HG02973 (cell line): ENCODE results near the gene COL4A4.
A peak's percentile ranks its signal among the peaks of the same experiment; 100 is the strongest.

ENCODE experiments used
- ATAC-seq: cut with Tn5 transposase; IDR thresholded peaks from one replicate; pipeline ENCODE4 v1.9.1; 2021; ENCODE audit warnings: moderate library complexity; ENCODE audit not compliant: unreplicated experiment

The COL4A4 gene

DNA sequence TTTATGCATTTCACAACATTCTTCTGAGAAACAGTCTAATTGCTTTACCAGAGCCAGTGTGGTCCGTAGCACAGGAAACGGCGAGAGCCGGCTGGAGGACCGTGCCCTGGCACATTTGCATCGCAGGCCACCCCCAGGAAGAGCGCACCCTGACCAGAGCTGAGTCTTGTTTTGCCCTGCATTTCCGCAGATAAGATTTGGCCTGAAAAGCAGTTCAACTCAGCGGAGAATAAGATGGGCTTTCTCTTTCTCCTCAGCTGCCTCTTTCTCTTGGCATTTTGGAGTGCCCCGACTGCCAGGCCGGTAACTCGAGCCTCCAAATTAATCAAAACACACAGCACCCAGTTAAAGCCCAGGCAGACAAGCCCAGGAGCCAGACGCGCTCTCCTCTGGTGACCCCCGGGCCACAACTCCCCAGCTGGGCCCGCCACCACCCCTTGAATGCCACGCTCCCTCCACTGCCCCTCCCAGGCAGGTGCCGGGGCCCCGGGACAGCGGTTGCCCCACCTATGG is 464 bp downstream of the COL4A4 start:
- ATAC-seq, result peak; percentile 50

DNA sequence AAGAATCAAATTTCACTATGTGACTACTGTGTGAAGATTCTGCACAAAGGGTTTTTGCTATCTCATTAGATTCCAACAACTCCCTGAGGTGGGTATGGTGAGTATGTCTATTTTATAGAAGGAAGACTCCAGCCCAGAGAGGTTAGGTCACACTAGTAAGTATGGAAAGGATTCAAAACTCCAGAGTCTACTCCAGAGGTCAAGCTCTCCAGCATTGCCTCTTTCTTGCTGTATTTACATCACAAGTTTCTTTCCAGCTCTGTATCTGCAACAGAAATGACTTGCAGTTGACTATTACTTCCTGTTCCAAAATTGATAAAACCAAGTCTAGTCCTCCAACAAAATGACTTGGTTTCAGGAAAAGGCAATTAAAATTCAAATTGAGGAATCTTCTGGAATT is 2.1 kb downstream of the COL4A4 start:
- no peak for ATAC-seq

- ATAC-seq, result no peak
Measured at GRCh38 chr2:227160164-227160563, 3.8 kb downstream of the COL4A4 start.

GRCh38 chr2:227154986-227155774 is 8.8 kb downstream of the COL4A4 start:
- no peak for ATAC-seq

DNA sequence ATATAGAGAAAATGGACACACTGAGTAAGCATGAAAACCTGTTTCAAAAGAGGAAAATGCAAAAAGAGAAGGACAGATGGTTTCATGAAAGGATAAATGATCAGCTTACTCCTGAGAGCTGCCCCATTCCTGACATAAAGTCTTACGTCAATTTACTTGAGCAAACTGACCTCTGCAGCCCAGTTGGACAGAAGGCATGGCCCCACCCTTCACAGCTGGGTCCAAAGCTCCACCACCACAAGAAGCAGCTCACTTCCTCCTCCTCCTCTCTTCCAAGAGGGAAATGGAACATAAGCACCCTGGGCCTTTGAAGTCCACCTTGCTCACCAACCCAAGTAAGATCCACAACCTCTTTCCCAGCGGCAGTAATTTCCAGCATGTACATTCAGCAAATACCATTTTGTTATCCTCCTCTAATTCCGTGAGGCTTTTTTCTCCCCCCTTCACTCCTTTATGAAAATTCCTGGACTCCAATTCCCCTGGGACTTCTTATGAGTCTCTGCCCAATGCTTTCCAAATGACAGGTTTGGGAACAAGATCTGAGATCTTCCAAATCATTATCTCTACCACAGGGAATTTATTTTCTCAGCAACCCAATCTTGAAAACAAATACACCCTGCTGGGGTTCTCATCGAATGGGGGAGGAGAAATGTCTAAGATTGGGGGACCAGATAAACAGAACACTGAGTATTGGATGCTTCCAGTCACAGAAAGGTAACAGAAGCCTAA is 10.1 kb downstream of the COL4A4 start:
- no peak for ATAC-seq

- no peak for ATAC-seq
Measured at GRCh38 chr2:227153307-227153706, 10.7 kb downstream of the COL4A4 start.

DNA sequence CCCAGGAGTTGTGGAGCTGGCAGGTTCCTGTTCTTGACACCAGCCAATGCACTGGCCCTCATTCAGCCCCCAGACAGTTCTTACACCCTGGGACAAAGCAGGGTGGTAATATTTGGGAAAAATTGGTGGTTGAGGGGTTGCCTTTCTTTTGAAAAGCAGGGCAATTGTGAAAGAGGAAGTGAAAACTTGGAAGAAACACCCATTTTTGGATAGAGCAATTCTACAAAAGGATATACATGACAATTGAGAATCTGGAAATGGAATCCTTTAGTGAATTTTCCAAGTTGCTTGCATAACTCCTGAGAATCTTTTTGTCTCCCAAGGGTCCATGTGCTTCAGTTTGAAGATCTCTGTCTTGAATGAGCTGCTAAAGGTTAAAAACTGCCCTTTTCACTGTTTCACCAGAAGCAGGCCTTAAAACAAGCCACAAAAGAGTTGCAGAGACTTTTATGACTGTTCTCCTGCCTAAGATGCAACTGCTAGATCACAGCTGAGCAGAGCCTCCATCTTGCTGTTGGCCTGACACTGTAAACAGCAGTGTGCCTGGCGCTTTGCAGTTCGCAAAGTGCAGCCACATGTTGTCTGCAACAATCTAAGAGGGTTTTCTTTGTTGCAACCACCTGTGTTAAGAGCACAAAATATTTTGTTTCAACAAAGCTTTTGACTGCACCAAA is 11.8 kb downstream of the COL4A4 start:
- ATAC-seq, result no peak

GRCh38 chr2:227150222-227150936 is 13.6 kb downstream of the COL4A4 start:
- ATAC-seq, result no peak

DNA sequence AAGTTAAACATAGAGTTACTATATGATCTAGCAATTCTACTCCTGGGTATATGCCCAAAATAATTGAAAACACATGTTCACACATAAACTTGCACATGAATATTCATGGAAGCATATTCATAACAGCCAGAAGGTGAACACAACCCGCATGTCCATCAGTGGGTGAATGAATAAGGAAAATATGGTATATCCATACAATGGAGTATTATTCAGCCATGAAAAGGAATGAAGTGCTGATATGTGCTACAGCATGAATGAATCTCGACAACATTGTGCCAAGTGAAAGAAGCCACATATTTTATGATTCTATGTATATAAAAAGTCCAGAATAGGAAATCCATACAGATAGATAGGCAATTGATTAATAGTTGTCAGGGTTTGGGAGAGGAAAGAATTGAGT is 15.9 kb downstream of the COL4A4 start:
- ATAC-seq, result no peak

- no peak for ATAC-seq
Measured at GRCh38 chr2:227147023-227147422, 17.0 kb downstream of the COL4A4 start.

DNA sequence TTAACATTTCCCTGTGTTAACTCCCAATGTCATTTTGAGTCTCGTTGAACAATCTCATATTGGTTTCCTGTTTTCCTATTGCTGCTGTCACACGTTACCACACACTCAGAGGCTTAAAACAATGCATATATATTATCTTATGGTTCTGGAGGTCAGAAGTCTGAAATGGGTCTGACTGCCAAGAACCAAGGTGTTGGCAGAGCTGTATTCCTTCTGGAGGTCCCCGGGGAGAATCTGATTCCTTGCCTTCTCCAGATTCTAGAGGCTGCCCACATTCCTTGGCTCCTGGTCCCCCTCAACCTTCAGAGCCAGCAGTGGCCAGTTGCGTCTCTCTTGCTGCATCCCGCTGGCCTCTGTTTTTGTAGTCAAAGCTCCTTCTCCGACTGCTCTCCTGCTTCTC is 17.5 kb downstream of the COL4A4 start:
- no peak for ATAC-seq

DNA sequence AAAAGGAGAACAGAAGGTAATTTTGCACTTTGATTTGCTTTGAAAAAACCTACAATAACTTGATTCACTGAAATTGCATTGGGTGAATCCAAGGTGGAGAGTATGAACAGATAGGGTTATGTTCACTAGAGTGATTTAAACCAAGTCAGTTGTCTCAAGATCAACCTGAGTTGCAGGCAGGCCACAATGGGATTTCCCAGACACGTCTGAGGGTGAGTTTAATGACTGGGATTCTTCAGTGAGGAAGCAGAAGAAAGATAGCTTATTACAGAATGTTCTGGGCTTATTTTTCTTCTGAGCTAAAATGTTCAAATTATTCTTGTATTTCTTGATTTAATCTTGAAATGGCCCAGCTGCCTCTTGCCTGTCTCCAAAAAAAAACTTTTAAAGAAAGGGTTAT is 20.1 kb downstream of the COL4A4 start:
- no peak for ATAC-seq

DNA sequence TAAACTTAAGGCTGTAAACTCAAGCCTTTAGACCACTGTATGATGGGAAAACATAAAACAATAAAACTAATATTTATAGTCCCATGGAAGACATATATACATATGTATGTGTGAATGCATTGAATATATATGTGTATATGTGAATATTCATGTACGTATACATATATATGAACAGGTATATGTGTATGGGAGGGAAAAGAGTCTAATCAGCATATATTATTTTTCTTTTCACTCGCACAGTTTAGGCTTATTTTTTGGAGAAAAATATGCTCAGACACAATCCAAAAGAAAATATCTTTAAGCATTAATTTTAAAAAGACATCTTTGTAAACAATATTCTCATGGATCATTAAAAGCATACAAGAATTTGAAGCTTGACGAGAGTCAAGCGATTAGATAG is 22.7 kb downstream of the COL4A4 start:
- no peak for ATAC-seq

- no peak for ATAC-seq
Measured at GRCh38 chr2:227134591-227134990, 29.4 kb downstream of the COL4A4 start.

DNA sequence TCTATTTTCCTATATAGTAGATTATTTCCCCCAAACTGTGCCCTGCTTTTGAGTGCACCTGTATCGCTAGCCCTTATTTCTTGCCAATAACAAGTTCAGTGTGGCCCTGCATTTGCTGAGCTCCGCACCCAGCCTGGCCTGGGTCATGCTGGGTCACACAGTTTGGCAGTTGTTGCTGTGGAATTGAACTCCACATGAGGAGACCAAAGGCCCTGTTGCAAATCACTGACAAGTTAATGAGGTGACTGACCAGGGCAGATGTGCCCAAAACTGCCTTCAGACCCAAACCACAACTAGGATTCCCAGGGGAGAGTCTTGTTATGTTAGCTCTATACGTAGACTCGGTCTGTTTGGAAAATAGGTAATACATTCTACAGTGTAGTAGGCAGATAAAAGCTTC is 31.0 kb downstream of the COL4A4 start:
- no peak for ATAC-seq

GRCh38 chr2:227130636-227131035 is 33.4 kb downstream of the COL4A4 start:
- ATAC-seq, result no peak

GRCh38 chr2:227127201-227127600 is 36.8 kb downstream of the COL4A4 start:
- no peak for ATAC-seq

DNA sequence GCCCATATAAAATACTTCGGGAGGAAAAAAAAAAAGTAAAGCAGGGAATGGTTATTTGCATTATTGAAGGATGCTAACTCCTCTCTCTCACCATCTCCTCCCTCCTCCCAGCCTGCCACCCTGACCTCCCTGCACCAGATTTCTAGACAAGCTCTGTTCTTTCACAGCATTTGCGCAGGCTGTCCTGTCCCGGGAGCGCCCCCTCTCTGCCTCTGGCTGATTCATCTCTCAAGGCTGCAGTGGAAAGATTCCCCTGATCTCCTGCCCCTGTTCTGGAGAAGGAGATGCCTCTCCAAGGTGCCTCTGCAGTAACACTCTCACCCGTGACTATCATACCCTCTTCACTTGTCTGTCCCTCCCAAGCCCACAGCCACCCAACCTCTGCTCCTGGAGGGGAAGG is 38.5 kb downstream of the COL4A4 start:
- ATAC-seq, result no peak

- ATAC-seq, result no peak
Measured at GRCh38 chr2:227124811-227125210, 39.2 kb downstream of the COL4A4 start.

DNA sequence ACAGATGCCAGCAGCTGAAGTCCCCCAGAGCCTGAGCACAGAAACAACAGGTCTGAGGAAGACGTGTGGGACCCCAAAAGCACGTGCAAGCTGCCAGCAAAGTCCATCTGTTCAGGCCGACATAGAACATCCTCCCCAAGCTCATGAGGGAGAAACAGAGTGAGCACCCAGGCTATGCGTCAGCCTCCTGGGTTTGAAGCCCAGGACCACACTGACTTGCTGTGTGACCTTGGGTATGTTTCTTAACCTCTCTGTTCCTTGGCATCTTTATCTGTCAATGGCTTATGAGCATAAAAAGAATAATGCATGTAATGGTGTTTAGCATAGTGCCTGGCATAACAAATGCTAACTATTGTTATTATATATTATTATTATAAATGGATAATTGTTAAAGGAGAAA is 40.3 kb downstream of the COL4A4 start:
- no peak for ATAC-seq

DNA sequence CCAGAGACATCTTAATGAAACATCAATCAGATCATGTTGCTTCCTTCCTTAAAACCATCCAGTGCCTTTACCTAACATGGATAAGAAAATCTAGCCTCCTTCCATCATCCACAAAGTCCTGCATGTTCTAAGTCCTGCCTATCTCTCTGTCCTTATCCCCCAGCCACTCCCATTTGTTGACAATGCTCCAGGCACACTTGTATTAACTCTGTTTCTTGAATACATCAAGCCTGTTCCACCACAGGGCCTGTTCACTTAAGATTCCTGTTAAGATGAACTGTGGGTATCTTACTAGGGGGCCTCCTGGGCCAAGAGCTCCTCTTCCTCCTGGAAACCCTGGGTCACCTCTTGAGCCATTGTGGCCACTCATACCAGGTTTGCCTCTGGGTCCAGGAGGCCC is 45.7 kb downstream of the COL4A4 start:
- ATAC-seq, result no peak
